HG02970 (cell line): ENCODE results near the gene CCDC194.

Experiments
- ATAC-seq: cut with Tn5 transposase; IDR thresholded peaks from one replicate; pipeline ENCODE4 v1.9.1; 2021; ENCODE audit warnings: mild to moderate bottlenecking, moderate library complexity, moderate number of reproducible peaks; ENCODE audit not compliant: unreplicated experiment, low FRiP score

CCDC194 gene

GRCh38 chr19:17406046-17406886 lies 12.3 kb upstream of the CCDC194 start:
- ATAC-seq = peak; percentile 13

GRCh38 chr19:17405250-17406045 lies 11.5 kb upstream of the CCDC194 start, which contains the start of gene BST2:
TSS of gene BST2 (minus strand) at chr19:17405630. CDS start at chr19:17405575, 55 bp downstream.
- ATAC-seq = peak; percentile 67

GRCh38 chr19:17404621-17405249 lies 10.7 kb upstream of the CCDC194 start:
- no peak for ATAC-seq

GRCh38 chr19:17404015-17404414 lies 10.0 kb upstream of the CCDC194 start:
- no peak for ATAC-seq

GRCh38 chr19:17402982-17403855 lies 9.2 kb upstream of the CCDC194 start:
- ATAC-seq = no peak

- ATAC-seq = no peak
Measured at GRCh38 chr19:17401628-17402027, 7.6 kb upstream of the CCDC194 start.

- no peak for ATAC-seq
Measured at GRCh38 chr19:17398902-17399527, 5.0 kb upstream of the CCDC194 start.

- no peak for ATAC-seq
Measured at GRCh38 chr19:17394891-17395415, 957 bp upstream of the CCDC194 start.

- no peak for ATAC-seq
Measured at GRCh38 chr19:17393002-17393401, 994 bp downstream of the CCDC194 start.

GRCh38 chr19:17391371-17392151 lies 2.4 kb downstream of the CCDC194 start:
- ATAC-seq = no peak

GRCh38 chr19:17390665-17391370 lies 3.2 kb downstream of the CCDC194 start:
- ATAC-seq = peak; percentile 90

- ATAC-seq = no peak
Measured at GRCh38 chr19:17389957-17390664, 3.9 kb downstream of the CCDC194 start.

GRCh38 chr19:17389288-17389687 lies 4.7 kb downstream of the CCDC194 start:
- no peak for ATAC-seq

- ATAC-seq = no peak
Measured at GRCh38 chr19:17385878-17386611, 8.0 kb downstream of the CCDC194 start.

GRCh38 chr19:17380426-17381138 lies 13.4 kb downstream of the CCDC194 start:
- ATAC-seq = no peak

GRCh38 chr19:17379221-17379631 lies 14.8 kb downstream of the CCDC194 start:
- ATAC-seq = no peak
